Ascending aorta (tissue), 2 donors: Measurements from ENCODE around the gene PPFIBP2. TPM values are rescaled to one million over a fixed set of nuclear protein-coding genes. Genes with fewer than 3 reads are reported as not detected.

ENCODE experiments used
- DNase-seq, 2 donors: peaks; one replicate each; pipeline ENCODE4 v3.0.0-alpha.2; 2019; ENCODE audit warnings: low spot score in 2 of 2
- H3K27ac ChIP-seq, 2 donors: fragments of 200-600 bp; sonication (generic); one replicate each; pipeline ENCODE4 v1.5.1; 2016 to 2017; ENCODE audit warnings: mild to moderate bottlenecking in 1 of 2
- H3K27me3 ChIP-seq: fragments of 200-600 bp; sonication (generic); one replicate; pipeline ENCODE4 v1.5.1; 2017
- H3K36me3 ChIP-seq, 2 donors: fragments of 200-600 bp; sonication (generic); one replicate each; pipeline ENCODE4 v1.5.1; 2016
- H3K4me1 ChIP-seq, 2 donors: fragments of 200-600 bp; sonication (generic); one replicate each; pipeline ENCODE4 v1.5.1; 2016 to 2017; ENCODE audit warnings: mild to moderate bottlenecking in 1 of 2
- H3K4me3 ChIP-seq, 2 donors: fragments of 200-600 bp; sonication (generic); one replicate each; pipeline ENCODE4 v1.5.1; 2016 to 2017; ENCODE audit warnings: mild to moderate bottlenecking in 1 of 2
- H3K9me3 ChIP-seq, 2 donors: fragments of 200-600 bp; sonication (generic); one replicate each; pipeline ENCODE4 v1.5.1; 2016
- CTCF ChIP-seq, 3 experiments: fragments of 200-600 bp in 2 of 3; fragments of 450-650 bp in 1 of 3; sonication (generic) in 2 of 3; IDR thresholded peaks; one replicate each; pipeline ENCODE4 v1.5.1; 2016 to 2019; ENCODE audit warnings: antibody characterized with exemption in 3 of 3, mild to moderate bottlenecking in 1 of 3, moderate library complexity in 1 of 3
- intact Hi-C: fragments of 100-400 bp; cut with DNase I; formaldehyde crosslinking; loops from one replicate; pipeline ENCODE4 v1.15.1; 2023
- total RNA-seq: library from RNA; depleted of rRNA; stranded (reverse); fragments of >200 nt; gene quantifications from one replicate; pipeline ENCODE4 v1.1.0, GENCODE V29; 2016

PPFIBP2 gene
- total RNA-seq, 1 donor from 2014 or later: 4.2 TPM

DNA sequence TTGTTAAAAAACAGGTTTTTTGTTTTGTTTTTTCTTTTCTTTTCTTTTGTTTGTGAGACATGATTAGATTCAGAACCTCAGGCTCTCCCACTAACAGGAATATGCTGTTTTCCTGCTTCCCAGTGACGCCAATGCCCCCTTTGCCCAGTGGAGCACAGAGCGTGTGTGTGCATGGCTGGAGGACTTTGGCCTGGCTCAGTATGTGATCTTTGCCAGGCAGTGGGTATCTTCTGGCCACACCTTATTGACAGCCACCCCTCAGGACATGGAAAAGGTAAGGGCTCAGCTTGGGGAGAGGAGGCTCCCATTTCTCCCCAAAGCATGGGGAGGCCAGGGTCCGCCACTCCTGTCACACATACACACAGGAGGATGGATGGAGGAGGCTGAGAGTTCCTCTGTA lies 134.5 kb downstream of the PPFIBP2 start:
- H3K4me3 ChIP-seq: no peak overlapping the region
- H3K36me3 ChIP-seq: peaks cover 46 to 70% of the 10 kb centered on the region in 2 donors
- H3K4me1 ChIP-seq: no peaks in the 10 kb centered on the region
- intact Hi-C loops: no loop called here
- TF ChIP-seq CTCF (IDR thresholded peaks at IDR 0.05): no peak
- no peaks in the 10 kb centered on the region for H3K27me3 ChIP-seq
- peak in 1 of 2 donors; percentile 40 for DNase-seq
- no peaks in the 10 kb centered on the region for H3K9me3 ChIP-seq
- H3K27ac ChIP-seq: no peak overlapping the region

DNA sequence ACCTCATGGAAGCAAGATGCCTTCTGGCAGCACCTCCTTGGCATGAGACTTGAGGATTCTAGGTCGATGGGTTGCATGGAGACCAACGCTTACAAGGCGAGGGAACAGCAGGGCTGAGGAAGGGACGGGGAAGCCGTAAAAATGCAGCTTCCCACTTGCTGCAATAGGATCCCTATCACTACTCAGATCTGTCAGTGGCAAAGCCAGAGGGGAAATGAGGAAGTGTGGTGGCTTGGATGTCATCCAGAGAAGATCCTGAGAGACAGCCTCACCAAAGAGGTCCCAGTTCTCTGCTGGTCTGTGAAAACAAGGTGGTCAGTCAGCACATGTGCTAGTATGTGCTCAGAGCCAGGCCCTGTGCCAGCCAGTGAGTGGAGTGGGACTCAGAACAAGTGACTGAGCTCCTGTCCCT lies 137.3 kb downstream of the PPFIBP2 start:
- peak in 1 of 2 donors; percentile 55 for DNase-seq
- intact Hi-C loops: no loop called here

DNA sequence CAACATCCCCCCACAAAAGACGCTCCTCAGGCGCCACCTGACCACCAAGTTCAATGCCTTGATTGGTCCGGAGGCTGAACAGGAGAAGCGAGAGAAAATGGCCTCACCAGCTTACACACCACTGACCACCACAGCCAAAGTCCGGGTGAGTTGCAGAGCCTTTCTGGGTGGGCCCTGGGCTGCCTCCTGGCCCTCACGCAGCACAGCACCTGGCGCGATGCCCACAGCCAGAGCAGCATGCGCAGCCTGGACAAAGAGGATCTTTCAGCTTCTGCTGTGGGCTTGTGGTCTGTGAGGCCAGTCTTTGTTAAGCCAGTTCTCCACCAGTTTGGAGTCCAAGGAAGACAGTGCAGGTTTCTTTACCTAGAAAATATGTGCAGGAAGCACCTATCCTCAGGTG lies 137.9 kb downstream of the PPFIBP2 start:
- no peak for TF ChIP-seq CTCF (IDR thresholded peaks at IDR 0.05)
- Histone ChIP-seq H3K9me3 (no peaks in the 10 kb centered on the region), H3K27me3 (no peaks in the 10 kb centered on the region), H3K4me1 (no peaks in the 10 kb centered on the region), H3K27ac (no peak overlapping the region), H3K36me3 (peaks cover 71 to 82% of the 10 kb centered on the region in 2 donors), H3K4me3 (no peak overlapping the region)
- DNase-seq: peak in 1 of 2 donors; percentile 58
- intact Hi-C loops: no loop called here

More for the DNA sequence above, 137.3 kb downstream of the PPFIBP2 start:
- Histone ChIP-seq H3K36me3 (peaks cover 71 to 80% of the 10 kb centered on the region in 2 donors), H3K9me3 (no peaks in the 10 kb centered on the region), H3K4me3 (no peak overlapping the region), H3K27me3 (no peaks in the 10 kb centered on the region), H3K27ac (no peak overlapping the region), H3K4me1 (no peaks in the 10 kb centered on the region)
- TF ChIP-seq CTCF (IDR thresholded peaks at IDR 0.05): no peak

DNA sequence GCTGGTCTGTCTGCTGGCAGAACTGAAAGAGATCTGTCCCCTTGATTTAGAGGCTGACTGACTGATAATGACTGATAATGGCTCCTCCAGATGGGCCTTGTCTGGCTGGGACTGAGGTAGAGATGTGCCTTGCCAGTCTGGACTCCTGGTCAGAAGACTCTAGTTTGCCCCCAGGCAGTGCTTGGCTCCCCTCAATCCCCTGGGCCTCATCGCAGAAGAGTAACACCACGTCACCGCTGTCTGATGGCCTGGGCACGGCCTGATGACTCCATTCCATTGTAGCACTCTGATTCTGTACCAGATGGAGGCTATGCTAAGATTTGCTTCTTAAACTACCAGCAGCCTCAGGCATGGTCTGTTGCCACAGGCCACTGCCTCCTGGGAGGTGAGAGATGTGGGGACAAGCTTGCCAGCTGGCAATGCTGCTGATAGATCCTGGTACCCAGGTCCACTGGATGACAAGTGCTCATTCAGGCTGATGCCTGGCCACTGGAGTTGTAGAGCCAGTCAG lies 140.5 kb downstream of the PPFIBP2 start:
- intact Hi-C loops: no loop called here
- Histone ChIP-seq H3K9me3 (no peaks in the 10 kb centered on the region), H3K36me3 (peaks cover 60 to 79% of the 10 kb centered on the region in 2 donors), H3K27me3 (no peaks in the 10 kb centered on the region), H3K27ac (no peak overlapping the region), H3K4me3 (no peak overlapping the region), H3K4me1 (no peaks in the 10 kb centered on the region)
- peak in 1 of 2 donors; percentile 33 for DNase-seq
- no peak for TF ChIP-seq CTCF (IDR thresholded peaks at IDR 0.05)

DNA sequence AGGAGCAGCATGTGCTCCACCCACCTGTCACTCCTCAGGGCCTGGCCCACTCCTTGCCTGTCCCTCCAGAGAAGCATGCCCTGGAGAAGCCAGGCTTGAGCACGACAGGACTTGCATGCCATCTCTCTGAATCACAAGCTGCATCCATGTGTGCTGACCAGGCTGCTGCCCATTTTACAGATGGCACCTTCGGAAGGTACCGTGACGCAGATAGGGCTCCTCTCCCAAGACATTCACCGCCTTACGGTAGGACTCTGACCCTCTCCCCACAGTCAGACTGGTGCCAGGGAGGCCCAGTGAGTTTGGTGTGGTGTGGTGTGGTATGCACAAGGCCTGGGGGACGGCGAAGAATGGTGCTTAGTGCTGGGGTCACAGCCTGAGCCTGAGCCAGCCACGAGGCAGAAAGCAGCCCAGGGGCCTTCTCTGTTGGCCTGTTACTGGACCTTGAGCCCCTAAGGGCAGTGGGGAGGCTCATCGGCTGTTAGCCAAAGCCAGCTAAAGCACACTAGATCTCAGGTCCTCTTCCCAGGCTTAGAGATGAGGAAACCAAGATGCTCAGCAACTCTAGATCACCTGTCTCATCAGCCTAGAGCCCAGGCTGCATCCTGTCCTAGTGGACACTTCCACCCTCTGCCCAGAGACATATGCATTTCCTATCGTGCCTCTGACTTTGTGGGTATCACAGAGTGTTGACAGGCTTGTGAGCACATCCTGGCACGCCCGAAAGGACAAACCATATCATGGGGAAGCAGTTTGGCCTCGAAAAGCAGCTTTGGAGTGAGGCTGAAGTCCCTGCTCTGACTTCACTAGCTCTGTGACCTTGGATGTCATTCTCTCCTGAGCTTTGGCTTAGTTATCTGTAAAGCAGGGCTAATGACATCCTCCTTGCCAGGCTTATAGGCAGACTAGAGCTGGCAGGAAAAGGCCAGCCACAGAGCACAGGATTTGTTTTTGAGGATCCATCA lies 141.7 kb downstream of the PPFIBP2 start:
- no peak for TF ChIP-seq CTCF (IDR thresholded peaks at IDR 0.05)

More for the DNA sequence above, 141.7 kb downstream of the PPFIBP2 start:
- intact Hi-C loops: no loop called here
- H3K4me3 ChIP-seq: no peak overlapping the region
- H3K36me3 ChIP-seq: peaks cover 51 to 67% of the 10 kb centered on the region in 2 donors
- H3K27me3 ChIP-seq: no peaks in the 10 kb centered on the region
- DNase-seq: peak in 1 of 2 donors; percentile 53
- H3K9me3 ChIP-seq: no peaks in the 10 kb centered on the region
- H3K4me1 ChIP-seq: no peaks in the 10 kb centered on the region
- no peak overlapping the region for H3K27ac ChIP-seq
